GM12801 (cell line): ENCODE results near the gene ERBB3.

Experiments used
- TF ChIP-seq, protein P1 (sequence below): IDR thresholded peaks from one replicate; pipeline ENCODE4 v1.5.1; 2011; ENCODE audit warnings: control low read depth; ENCODE audit not compliant: insufficient read length; ENCODE audit errors: extremely low read depth

ERBB3 gene

DNA sequence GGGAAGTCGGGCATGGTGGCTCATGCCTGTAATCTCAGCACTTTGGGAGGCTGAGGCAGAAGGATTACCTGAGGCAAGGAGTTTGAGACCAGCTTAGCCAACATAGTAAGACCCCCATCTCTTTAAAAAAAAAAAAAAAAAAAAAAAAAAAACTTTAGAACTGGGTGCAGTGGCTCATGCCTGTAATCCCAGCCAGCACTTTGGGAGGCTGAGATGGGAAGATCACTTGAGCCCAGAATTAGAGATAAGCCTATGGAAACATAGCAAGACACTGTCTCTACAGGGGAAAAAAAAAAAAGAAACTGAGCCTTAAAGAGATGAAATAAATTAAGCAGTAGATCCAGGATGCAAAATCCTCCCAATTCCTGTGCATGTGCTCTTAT is 22.7 kb downstream of the ERBB3 start:
- TF ChIP-seq, protein P1, sequence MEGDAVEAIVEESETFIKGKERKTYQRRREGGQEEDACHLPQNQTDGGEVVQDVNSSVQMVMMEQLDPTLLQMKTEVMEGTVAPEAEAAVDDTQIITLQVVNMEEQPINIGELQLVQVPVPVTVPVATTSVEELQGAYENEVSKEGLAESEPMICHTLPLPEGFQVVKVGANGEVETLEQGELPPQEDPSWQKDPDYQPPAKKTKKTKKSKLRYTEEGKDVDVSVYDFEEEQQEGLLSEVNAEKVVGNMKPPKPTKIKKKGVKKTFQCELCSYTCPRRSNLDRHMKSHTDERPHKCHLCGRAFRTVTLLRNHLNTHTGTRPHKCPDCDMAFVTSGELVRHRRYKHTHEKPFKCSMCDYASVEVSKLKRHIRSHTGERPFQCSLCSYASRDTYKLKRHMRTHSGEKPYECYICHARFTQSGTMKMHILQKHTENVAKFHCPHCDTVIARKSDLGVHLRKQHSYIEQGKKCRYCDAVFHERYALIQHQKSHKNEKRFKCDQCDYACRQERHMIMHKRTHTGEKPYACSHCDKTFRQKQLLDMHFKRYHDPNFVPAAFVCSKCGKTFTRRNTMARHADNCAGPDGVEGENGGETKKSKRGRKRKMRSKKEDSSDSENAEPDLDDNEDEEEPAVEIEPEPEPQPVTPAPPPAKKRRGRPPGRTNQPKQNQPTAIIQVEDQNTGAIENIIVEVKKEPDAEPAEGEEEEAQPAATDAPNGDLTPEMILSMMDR = no peak

DNA sequence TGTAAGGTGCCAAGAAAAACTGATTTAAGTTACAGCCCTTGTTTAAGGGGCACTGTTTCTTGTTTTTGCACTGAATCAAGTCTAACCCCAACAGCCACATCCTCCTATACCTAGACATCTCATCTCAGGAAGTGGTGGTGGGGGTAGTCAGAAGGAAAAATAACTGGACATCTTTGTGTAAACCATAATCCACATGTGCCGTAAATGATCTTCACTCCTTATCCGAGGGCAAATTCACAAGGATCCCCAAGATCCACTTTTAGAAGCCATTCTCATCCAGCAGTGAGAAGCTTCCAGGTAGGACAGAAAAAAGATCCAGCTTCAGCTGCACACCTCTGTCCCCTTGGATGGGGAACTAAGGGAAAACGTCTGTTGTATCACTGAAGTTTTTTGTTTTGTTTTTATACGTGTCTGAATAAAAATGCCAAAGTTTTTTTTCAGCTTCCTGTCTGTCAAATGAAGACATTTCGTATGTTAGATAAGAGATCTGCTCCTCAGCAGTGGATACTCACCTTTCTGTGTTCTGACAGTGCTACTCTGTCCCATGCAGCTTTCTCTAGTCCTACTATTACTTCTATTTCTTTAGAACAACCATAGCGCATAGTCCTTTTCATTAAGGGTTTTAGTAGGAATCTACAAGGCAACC is 23.2 kb downstream of the ERBB3 start:
- TF ChIP-seq, protein P1 = no peak

DNA sequence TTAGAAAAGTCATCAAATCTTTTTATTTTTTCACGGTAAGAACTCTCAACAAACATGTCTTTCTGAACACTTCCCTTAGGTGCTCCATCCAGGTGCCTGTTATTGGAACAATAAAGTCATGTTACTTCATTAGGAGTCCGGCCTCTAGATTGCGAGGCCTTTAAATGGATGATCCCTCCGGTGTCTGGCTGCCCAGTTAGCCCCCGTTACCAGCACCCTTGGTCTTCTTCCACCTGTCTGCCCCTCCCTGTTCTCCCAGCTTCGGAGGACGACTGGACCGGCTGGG is 23.8 kb downstream of the ERBB3 start:
- TF ChIP-seq, protein P1 = no peak

DNA sequence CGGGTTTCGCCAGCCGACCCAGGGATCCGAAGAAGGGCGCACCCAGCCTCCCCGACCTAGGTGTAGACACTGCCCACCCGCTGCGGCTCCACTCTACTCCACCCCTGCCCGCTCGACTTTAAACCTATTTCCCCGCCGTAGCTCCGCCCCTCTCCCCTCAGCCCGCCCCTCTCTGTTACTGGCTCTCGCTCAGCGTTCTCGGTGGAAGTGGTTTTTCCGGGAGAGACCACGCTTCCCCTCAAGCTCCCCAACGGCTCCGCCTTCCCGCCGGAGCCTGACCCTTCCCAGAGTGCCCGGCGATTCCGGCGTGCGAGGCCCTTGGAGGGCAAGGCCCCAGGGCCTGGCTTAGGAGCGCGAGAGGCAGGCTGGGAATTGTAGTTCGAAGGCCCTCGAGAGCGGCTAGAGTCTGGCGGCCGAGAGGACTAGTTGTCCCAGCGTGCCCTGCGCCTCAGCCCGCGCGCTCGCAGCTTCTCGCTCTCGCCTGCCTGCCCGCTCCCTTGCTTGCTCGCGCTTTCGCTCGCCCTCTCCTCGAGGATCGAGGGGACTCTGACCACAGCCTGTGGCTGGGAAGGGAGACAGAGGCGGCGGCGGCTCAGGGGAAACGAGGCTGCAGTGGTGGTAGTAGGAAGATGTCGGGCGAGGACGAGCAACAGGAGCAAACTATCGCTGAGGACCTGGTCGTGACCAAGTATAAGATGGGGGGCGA is 24.3 kb downstream of the ERBB3 start, which contains the start of gene PA2G4:
Gene PA2G4, plus strand, starts transcription at position 451 of the 706 bp plus-strand sequence. Its CDS starts 179 bp downstream, at position 630.
- TF ChIP-seq, protein P1 = no peak

DNA sequence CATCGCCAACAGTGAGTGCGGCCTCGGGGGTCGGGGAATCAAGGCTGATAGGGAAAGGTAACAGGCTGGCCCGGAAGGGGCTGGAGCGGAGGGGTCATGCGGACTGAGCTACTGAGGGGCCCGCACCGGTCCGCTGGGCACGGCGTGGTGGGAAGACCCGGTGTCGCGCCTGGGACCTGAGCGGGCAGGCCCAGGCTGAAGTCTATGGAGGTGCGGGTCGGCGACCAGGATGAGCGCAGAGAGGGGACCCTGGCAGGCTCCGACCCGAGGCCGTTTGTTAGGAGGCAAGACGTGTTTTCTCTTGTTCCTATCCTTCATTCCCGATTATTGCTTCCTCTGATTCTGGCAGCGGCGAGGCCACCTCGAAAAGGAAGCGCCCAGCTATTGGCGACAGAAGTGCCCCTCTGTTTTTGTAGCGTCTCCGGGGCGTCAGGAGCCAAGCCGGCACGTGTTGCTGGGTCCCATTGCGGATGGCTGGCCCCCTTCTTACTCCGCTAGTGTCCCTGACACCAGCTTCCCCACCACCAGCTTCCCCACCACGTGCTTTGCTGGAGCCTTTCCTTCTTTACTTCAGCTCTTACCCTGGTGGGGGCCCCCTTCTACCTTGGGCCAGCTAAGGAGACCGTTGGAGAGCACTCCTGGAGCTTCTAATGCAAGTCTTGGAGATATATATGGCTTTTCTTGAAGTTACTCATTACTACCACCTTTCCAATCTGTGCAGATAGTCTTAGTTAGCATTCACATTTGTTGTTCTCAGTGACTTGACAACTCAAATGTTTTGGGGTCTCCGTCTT is 25.0 kb downstream of the ERBB3 start:
- TF ChIP-seq, protein P1 = no peak

DNA sequence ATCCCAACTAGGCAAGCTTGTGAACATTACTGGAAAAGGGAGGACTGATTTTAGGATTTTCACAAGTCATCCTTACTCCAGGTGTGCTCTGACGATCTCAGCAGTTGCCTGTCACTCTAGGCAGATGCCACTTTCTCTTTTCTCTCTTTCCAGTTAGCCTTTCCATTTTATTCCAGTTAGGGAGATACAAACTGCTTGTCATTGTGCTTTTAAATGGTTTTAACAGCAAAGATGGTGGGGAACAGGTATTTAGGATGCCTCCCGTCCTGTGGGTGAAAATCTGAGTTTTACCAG is 25.6 kb downstream of the ERBB3 start:
- TF ChIP-seq, protein P1 = no peak

DNA sequence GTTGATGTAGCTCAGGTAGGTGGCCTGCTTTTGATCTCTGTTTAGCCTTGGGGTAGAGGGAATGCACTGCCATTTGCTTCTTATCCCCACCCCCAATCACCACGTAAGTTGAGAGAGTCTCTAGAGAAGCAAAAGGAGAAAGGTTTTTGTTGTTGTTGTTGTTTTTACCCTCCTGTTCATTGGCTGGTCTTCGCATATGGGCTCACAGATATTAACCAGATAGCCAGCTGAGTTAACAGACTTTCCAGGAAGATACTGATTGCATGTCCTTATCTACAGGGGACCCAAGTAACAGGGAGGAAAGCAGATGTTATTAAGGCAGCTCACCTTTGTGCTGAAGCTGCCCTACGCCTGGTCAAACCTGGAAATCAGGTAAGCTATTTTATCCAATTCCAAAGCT is 27.3 kb downstream of the ERBB3 start:
- TF ChIP-seq, protein P1 = no peak
